NCI-H748 (cell line): ENCODE data around the gene TMEM244.
"Not testable (repeated sequence)": the region's sequence is repeated elsewhere in the genome, so short reads cannot be mapped to it uniquely, and the experiment has no call there.

Source experiments
- DNase-seq: peaks from one replicate; lab custom pipeline; 2025; ENCODE audit not compliant: unreplicated experiment; lab: John Stamatoyannopoulos, UW

TMEM244 gene

GRCh38 chr6:129867403-129867802 lies 6.3 kb upstream of the TMEM244 start:
- DNase-seq: no peak

DNA sequence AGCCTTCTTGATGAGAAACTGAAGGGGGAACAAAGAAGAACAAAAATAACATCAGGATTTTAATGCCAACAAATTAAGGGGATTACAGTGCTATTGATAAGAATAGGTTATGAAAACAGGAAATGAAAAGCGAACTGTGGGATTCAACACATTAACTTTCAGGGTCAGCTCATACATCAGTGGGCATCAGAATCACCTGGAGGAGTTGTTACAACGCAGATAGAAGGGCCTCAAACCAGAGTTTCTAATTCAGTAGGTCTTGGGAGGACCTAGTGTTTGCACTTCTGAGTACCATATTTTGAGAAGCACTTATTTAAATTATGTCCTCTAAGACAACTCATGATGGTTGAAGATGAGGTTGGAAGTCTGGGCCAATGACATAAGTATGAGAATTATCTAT lies 5.6 kb upstream of the TMEM244 start:
- no peak for DNase-seq

DNA sequence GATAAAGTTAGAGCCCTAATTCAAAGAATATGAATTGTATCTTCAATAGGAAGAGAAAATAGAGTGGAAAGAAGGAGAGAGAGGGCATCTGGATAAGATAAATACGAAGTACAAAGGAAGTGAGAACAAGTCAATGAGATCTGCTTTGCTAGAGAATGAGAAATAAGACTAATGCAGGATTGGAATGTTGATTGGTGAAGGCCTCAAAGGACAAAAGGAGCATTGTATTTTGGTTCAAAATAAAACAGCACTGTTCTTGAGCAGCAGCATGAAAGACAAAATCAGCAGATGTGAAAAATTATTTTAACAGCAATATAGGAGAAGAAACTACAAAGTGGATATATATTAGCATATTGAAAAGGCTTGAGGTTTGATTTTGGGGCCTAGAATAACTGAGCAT lies 5.1 kb upstream of the TMEM244 start:
- no peak for DNase-seq

- DNase-seq: no peak
These were observed 3.9 kb upstream of the TMEM244 start for GRCh38 chr6:129865013-129865412.

DNA sequence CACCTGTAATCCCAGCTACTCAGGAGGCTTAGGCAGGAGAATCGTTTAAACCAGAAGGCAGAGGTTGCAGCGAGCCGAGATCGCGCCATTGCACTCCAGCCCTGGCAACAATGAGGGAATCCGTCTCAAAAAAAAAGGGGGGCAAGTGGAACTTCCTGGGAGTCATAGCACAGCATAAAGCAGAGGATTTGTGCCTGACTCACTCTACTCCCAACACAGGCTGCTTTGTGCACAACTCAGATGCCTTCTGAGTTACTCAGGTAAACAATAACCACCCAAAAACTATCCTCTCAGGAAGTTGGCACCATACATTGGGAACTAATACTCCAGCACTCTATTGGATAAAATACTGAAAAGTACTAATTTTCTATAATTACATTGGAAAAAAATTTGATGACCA lies 2.5 kb upstream of the TMEM244 start:
- no peak for DNase-seq

DNA sequence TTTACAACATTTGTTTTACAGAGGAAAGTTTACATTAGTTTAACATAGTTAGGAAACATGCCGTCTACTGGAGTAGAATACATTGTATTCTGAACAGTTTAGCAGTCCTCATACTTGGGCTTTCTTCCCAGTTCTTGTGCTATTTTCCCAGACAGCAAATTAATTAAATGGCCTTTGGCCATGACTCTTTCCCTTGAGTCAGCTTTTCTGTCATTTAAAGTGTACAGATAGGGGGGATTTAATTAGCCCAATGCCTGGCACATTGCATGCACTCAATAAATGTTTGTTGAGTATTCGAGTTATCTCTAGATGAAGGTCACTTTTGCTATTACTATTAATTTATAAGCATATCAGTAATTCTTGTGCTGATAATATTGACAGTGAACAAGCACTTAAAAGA lies 1.6 kb downstream of the TMEM244 start:
- no peak for DNase-seq

DNA sequence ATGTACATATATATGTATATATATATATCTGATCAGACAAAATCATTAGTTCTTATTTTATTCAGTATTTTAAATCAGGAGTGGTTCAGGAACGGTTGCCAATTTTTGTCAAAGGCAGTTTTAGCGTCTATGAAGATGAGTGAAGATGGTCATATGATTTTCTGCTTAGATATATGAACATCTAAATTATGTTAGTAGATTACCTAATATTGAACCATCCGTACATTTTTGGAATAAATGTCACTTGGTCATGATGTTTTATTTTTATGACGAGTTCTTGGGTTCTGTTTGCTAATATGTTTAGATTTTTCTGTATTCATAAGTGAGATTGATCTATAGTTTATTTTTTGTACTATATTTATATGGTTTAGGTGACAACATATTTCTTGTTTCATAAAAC lies 3.3 kb downstream of the TMEM244 start:
- no peak for DNase-seq

DNA sequence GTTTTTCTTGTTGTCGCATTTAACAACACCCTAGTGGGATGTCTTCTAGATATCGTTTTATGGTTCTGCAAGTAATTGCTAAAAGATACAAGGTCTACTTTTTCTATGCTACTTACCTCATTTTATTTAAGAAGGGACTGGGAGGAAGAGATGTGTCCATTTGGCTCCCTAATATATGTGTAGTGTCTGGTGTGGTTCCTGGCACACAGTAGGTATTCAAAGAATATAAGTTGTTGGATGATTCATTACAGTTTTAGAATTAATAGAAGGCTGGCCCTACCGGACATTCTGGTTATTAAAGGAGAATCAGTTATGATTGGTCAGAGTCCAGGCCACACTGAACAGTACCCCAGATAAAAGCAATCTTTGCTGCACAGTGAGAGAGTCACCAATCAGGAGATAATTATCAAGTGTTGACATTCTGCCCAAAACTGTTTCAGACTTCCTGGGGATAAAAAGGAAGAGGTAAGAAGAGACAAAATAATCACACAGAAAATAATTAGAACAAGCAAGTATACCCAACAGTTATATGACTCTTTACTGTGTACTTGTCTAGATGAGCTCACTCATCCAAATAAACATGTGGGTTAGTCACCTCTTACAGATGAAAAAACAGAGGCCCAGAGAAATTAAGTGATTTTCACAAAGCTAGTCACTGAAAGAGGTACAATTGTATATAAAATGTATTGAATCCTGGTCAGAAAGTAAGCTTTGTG lies 7.0 kb downstream of the TMEM244 start:
- no peak for DNase-seq

- DNase-seq: no peak
These were observed 8.8 kb downstream of the TMEM244 start for GRCh38 chr6:129852257-129852858.

DNA sequence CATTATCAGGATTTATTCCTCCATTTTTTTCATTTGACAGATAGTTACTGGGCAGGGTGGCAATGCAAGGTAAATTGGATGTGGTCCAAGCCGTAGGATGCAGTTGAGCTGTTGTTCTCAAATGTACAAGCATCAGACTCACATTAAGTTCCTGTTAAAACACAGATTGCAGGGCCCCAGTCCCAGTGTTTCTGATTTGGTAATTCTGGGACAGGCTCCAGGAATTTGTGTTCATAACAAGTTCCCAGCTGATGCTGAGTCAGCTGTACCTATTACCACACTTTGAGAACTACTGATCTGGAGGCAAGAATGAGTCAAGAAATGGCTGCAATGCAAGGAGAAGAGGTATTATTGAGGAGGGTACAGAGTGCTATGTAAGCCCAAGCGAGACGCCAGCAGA lies 11.7 kb downstream of the TMEM244 start:
- no peak for DNase-seq

GRCh38 chr6:129846761-129847160 lies 14.4 kb downstream of the TMEM244 start:
- no peak for DNase-seq

DNA sequence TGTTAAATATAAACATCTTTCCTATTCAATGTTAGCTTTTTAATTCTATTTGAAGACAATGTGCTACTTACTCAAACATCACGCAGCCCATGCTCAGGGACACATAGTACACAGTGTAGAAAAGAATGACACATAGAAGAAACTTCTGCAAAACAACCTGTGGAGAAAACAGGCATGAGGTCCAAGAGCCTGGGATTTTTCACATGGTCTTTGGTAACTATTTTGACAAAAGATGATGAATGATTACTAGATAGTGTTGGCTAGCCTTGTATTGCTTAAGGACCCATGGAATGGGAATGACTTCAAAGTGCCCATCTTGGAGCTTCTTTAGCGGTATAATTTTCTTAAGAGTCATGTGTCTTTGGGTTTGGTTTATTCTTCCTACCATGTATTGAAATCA lies 15.4 kb downstream of the TMEM244 start:
- DNase-seq: no peak

GRCh38 chr6:129844118-129844891 lies 16.8 kb downstream of the TMEM244 start:
- no peak for DNase-seq

GRCh38 chr6:129843573-129843972 lies 17.5 kb downstream of the TMEM244 start:
- DNase-seq: no peak

DNA sequence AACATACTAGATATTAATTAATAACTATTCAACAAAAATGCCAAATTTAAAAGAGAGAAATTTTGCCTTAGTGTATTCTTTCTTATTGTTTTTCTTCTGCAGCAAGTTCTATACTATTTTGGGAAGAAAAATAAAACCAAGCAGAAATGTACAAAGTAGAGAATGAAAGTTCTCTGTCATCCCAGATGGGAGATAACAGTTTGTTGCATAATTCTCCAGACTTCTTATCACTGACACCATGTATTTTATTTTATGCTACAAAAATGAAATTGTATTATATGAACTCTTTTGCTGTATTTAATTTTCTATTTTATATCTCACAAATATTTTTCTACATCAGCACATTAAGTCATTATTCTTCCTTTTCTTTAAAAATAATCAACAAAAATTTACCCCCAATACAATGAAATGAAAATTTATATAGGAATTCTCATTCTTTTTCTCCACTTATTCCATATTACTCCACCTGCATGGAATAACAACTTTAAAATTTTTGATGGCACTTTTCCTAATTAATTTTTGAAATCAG lies 18.2 kb downstream of the TMEM244 start:
- DNase-seq: no peak

DNA sequence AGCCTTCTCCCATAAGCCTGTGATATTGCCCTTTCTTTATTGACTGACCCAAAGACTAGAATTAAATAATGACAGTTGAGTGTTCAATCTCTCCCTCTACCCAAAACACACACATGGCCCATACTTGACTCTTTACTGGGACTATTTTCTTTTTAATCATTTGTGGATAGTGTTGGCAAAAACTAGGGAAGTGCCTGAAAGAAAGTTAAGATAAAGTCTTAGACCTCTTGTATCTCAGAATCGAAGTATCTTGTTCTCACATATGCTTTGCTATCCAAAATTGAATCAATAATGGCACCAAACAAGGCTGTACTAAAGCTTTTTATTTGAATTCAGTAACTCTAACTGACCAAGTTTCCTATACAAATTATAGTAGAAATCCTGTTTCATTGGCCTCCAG lies 19.0 kb downstream of the TMEM244 start:
- DNase-seq: no peak

GRCh38 chr6:129839562-129839961 lies 21.6 kb downstream of the TMEM244 start:
- not testable (repeated sequence) for DNase-seq

- DNase-seq: no peak
These were observed 25.4 kb downstream of the TMEM244 start for GRCh38 chr6:129835691-129836090.

- no peak for DNase-seq
These were observed 28.8 kb downstream of the TMEM244 start for GRCh38 chr6:129832299-129832698.

DNA sequence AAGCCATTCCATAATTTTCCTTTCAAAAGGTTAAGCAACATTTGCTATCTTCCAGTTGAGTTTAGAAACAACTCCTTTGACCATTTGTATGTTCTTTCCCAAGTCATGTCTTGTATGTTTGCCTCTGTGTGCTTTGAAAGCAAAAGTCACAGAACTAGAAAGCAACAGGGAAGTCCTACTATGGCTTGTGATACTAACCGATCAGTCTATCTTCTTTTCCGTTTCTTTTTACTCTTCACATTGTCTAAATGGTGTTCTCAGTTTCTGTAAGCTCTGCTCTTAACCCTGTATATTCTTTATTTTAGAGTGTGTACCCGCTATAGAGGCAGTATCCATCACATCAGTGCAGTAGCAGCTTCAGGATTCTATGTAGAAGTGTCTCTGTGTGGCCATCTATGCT lies 32.9 kb downstream of the TMEM244 start:
- DNase-seq: no peak

DNA sequence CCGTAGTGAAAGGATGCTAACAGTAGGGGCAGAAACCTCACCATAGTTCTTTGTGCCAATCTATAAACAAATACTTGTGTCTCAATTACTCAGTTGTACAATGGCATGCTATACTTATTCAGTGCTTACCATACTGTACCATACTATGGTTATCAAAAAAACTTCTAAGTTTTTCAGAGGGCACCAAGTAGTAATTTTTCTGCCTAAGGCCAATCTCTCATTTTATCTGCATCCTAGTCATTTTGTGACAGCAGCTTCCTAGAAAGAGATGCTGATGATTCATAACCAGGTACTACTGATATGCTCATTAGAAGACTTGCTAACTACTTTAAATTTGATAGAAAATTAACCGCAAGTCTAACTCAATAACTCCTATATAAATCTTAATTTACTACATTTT lies 42.9 kb downstream of the TMEM244 start:
- DNase-seq: no peak

DNA sequence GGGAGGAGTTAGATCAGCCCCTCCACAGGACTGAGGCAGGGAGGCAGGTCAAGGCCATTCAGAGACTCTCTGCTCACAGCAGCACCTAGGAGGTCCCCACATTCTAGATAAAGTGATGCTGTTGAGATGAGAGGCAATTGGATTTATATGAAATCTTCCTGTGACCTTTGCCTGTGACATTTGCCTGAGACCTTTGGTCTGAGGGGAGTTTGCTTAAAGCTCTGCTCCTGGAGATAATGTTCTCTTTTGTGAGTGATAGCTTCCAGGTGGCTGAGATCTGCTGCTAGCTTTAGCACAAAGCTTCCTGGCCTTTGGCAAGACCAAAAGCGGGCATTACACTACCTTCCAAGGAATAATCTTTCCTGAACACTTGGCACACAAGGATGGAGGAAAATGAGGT lies 43.3 kb downstream of the TMEM244 start:
- DNase-seq: no peak
